HepG2 (cell line): Measurements from ENCODE around the gene GRIN2D. TPM values are rescaled to one million over a fixed set of nuclear protein-coding genes. Genes with fewer than 3 reads are reported as not detected.

Experiments
- ATAD3A ChIP-seq: sonication (generic); formaldehyde crosslinking; IDR thresholded peaks from 2 replicates; pipeline ENCODE4 v1.4.0; 2020; ENCODE audit warnings: missing genetic modification reagents
- GATAD1 ChIP-seq: IDR thresholded peaks from 2 replicates; pipeline ENCODE4 v1.6.1; 2016; ENCODE audit warnings: missing genetic modification reagents, missing compliant biosample characterization
- HNRNPLL ChIP-seq: fragments of 200-400 bp; formaldehyde crosslinking; IDR thresholded peaks from 2 replicates; pipeline ENCODE4 v1.6.1; 2017; ENCODE audit warnings: mild to moderate bottlenecking, low read depth, low read length; ENCODE audit not compliant: poor library complexity, severe bottlenecking
- KAT8 ChIP-seq: IDR thresholded peaks from 2 replicates; pipeline ENCODE4 v1.6.1; 2016; ENCODE audit warnings: missing genetic modification reagents, missing compliant biosample characterization
- NFE2L2 ChIP-seq: fragments of 150-350 bp; IDR thresholded peaks from 2 replicates; pipeline ENCODE4 v1.6.1; 2014; ENCODE audit warnings: low read length
- POLR2AphosphoS2 ChIP-seq: IDR thresholded peaks from 2 replicates; pipeline ENCODE4 v1.6.1; 2011; ENCODE audit warnings: low read depth, low read length, improper control_type of control experiment
- XBP1 ChIP-seq: sonication (generic); formaldehyde crosslinking; IDR thresholded peaks from 2 replicates; pipeline ENCODE4 v1.5.0; 2020; ENCODE audit warnings: missing genetic modification reagents
- ZBTB4 ChIP-seq: sonication (generic); formaldehyde crosslinking; IDR thresholded peaks from 2 replicates; pipeline ENCODE4 v1.4.0; 2020; ENCODE audit warnings: missing genetic modification reagents, mild to moderate bottlenecking, borderline replicate concordance
- ZNF160 ChIP-seq: sonication (generic); formaldehyde crosslinking; IDR thresholded peaks from 2 replicates; pipeline ENCODE4 v1.8.0; 2022; ENCODE audit warnings: mild to moderate bottlenecking, inconsistent platforms, missing genetic modification reagents
- ZNF235 ChIP-seq: sonication (generic); formaldehyde crosslinking; IDR thresholded peaks from 2 replicates; pipeline ENCODE4 v1.8.1; 2023; ENCODE audit warnings: mild to moderate bottlenecking, missing genetic modification reagents, borderline replicate concordance
- ZNF264 ChIP-seq: sonication (generic); formaldehyde crosslinking; IDR thresholded peaks from 2 replicates; pipeline ENCODE4 v1.4.0; 2020; ENCODE audit warnings: missing genetic modification reagents
- ZNF580 ChIP-seq: IDR thresholded peaks from 2 replicates; pipeline ENCODE4 v1.6.1; 2016; ENCODE audit warnings: low read depth, borderline replicate concordance
- ZSCAN22 ChIP-seq: sonication (generic); formaldehyde crosslinking; IDR thresholded peaks from 2 replicates; pipeline ENCODE4 v1.4.0; 2020; ENCODE audit warnings: mild to moderate bottlenecking, missing genetic modification reagents
- polyA plus RNA-seq, 8 experiments: library from polyadenylated mRNA; depleted of rRNA in 3 of 8; stranded (reverse) in 7 of 8; unstranded in 1 of 8; fragments of >200 nt; fragmentation: Illumina TruSeq in 4 of 8; extraction: Trizol in 4 of 8; gene quantifications; 2 replicates each; pipeline versions ENCODE4 v1.2.1 to v1.2.3, GENCODE V29; 2011 to 2016; ENCODE audit warnings: low read depth in 4 of 8, missing spikeins in 1 of 8, mixed read lengths in 1 of 8; ENCODE audit not compliant: insufficient read depth in 1 of 8
- total RNA-seq, 5 experiments: library from RNA; depleted of rRNA; stranded (reverse); fragments of >200 nt; fragmentation: Illumina TruSeq; extraction: Trizol; gene quantifications; 2 replicates each; pipeline ENCODE4 v1.2.3, GENCODE V29; 2016; ENCODE audit warnings: low read depth in 1 of 5
- TF ChIP-seq, protein P1 (sequence below): sonication (generic); formaldehyde crosslinking; IDR thresholded peaks from 2 replicates; pipeline ENCODE4 v1.4.0; 2020; ENCODE audit warnings: missing genetic modification reagents
- TF ChIP-seq, protein P2 (sequence below): sonication (generic); formaldehyde crosslinking; IDR thresholded peaks from 2 replicates; pipeline ENCODE4 v1.4.0; 2020; ENCODE audit warnings: mild to moderate bottlenecking, missing genetic modification reagents, borderline replicate concordance
- TF ChIP-seq, protein P3 (sequence below): sonication (generic); formaldehyde crosslinking; conservative IDR thresholded peaks from 2 replicates; pipeline ENCODE4 v1.4.0; 2020; ENCODE audit warnings: mild to moderate bottlenecking, missing genetic modification reagents, moderate library complexity
- TF ChIP-seq, protein P4 (sequence below): fragments of 450-650 bp; IDR thresholded peaks from 2 replicates; pipeline ENCODE4 v1.6.1; 2016

Gene GRIN2D
- total and polyA plus RNA-seq, 2 of the 13 experiments (the other 11 are each of a cell fraction or from before 2014, with no cell fraction given): 0.02 to 0.13 TPM

- TF ChIP-seq, protein P1, sequence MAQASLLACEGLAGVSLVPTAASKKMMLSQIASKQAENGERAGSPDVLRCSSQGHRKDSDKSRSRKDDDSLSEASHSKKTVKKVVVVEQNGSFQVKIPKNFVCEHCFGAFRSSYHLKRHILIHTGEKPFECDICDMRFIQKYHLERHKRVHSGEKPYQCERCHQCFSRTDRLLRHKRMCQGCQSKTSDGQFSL: no peak
- TF ChIP-seq, protein P2, sequence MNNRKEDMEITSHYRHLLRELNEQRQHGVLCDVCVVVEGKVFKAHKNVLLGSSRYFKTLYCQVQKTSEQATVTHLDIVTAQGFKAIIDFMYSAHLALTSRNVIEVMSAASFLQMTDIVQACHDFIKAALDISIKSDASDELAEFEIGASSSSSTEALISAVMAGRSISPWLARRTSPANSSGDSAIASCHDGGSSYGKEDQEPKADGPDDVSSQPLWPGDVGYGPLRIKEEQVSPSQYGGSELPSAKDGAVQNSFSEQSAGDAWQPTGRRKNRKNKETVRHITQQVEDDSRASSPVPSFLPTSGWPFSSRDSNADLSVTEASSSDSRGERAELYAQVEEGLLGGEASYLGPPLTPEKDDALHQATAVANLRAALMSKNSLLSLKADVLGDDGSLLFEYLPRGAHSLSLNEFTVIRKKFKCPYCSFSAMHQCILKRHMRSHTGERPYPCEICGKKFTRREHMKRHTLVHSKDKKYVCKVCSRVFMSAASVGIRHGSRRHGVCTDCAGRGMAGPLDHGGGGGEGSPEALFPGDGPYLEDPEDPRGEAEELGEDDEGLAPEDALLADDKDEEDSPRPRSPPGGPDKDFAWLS (CRISPR knock-in tag): no peak
- TF ChIP-seq ZNF235 (CRISPR knock-in tag) (no peak), ATAD3A (CRISPR knock-in tag) (no peak), NFE2L2 (peak; percentile 97), ZNF160 (CRISPR knock-in tag) (no peak), GATAD1 (CRISPR knock-in tag) (peak; percentile 53; the same call in 1 of the 2 replicates), ZNF580 (CRISPR knock-in tag) (peak; percentile 90; the same call in 1 of the 2 replicates), ZBTB4 (CRISPR knock-in tag) (no peak), ZNF264 (0 out of 2 replicates have a peak, but pooled peaks have one; percentile 23), XBP1 (CRISPR knock-in tag) (no peak), HNRNPLL (no peak), POLR2AphosphoS2 (no peak), ZSCAN22 (CRISPR knock-in tag) (peak; percentile 76; the same call in 1 of the 2 replicates), KAT8 (peak; percentile 68)
- TF ChIP-seq, protein P3, sequence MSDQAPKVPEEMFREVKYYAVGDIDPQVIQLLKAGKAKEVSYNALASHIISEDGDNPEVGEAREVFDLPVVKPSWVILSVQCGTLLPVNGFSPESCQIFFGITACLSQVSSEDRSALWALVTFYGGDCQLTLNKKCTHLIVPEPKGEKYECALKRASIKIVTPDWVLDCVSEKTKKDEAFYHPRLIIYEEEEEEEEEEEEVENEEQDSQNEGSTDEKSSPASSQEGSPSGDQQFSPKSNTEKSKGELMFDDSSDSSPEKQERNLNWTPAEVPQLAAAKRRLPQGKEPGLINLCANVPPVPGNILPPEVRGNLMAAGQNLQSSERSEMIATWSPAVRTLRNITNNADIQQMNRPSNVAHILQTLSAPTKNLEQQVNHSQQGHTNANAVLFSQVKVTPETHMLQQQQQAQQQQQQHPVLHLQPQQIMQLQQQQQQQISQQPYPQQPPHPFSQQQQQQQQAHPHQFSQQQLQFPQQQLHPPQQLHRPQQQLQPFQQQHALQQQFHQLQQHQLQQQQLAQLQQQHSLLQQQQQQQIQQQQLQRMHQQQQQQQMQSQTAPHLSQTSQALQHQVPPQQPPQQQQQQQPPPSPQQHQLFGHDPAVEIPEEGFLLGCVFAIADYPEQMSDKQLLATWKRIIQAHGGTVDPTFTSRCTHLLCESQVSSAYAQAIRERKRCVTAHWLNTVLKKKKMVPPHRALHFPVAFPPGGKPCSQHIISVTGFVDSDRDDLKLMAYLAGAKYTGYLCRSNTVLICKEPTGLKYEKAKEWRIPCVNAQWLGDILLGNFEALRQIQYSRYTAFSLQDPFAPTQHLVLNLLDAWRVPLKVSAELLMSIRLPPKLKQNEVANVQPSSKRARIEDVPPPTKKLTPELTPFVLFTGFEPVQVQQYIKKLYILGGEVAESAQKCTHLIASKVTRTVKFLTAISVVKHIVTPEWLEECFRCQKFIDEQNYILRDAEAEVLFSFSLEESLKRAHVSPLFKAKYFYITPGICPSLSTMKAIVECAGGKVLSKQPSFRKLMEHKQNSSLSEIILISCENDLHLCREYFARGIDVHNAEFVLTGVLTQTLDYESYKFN (CRISPR knock-in tag): peak; percentile 97
- TF ChIP-seq, protein P4, sequence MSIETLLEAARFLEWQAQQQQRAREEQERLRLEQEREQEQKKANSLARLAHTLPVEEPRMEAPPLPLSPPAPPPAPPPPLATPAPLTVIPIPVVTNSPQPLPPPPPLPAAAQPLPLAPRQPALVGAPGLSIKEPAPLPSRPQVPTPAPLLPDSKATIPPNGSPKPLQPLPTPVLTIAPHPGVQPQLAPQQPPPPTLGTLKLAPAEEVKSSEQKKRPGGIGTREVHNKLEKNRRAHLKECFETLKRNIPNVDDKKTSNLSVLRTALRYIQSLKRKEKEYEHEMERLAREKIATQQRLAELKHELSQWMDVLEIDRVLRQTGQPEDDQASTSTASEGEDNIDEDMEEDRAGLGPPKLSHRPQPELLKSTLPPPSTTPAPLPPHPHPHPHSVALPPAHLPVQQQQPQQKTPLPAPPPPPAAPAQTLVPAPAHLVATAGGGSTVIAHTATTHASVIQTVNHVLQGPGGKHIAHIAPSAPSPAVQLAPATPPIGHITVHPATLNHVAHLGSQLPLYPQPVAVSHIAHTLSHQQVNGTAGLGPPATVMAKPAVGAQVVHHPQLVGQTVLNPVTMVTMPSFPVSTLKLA: no peak; the same call in 1 of the 2 replicates
Measured at GRCh38 chr19:48354332-48354992, 39.0 kb upstream of the GRIN2D start (continued).
